Immature natural killer cell (primary cell): ENCODE results near the gene DENND2C. TPM values are rescaled to one million over a fixed set of nuclear protein-coding genes. Genes with fewer than 3 reads are reported as not detected.

Source experiments
- DNase-seq, 3 donors: peaks; one replicate each; pipeline ENCODE4 v3.0.0; 2022; ENCODE audit warnings: mixed read lengths in 1 of 3
- H3K27ac Mint-ChIP-seq, 6 donors: one replicate each; pipeline ENCODE4 v1.8.0; 2020; ENCODE audit warnings: mixed read lengths in 6 of 6, mild to moderate bottlenecking in 5 of 6, inconsistent platforms in 4 of 6, moderate library complexity in 3 of 6
- H3K27me3 Mint-ChIP-seq, 3 donors: one replicate each; pipeline ENCODE4 v1.8.0; 2020 to 2021; ENCODE audit warnings: low read depth in 3 of 3, mild to moderate bottlenecking in 3 of 3, mixed read lengths in 3 of 3, moderate library complexity in 3 of 3, inconsistent platforms in 1 of 3
- H3K36me3 Mint-ChIP-seq, 3 donors: one replicate each; pipeline ENCODE4 v1.8.0; 2020; ENCODE audit warnings: mixed read lengths in 3 of 3, inconsistent platforms in 2 of 3, mild to moderate bottlenecking in 2 of 3
- H3K4me1 Mint-ChIP-seq, 2 donors: one replicate each; pipeline ENCODE4 v1.8.0; 2020; ENCODE audit warnings: inconsistent platforms in 2 of 2, mild to moderate bottlenecking in 2 of 2, mixed read lengths in 2 of 2, moderate library complexity in 1 of 2
- H3K4me3 Mint-ChIP-seq, 5 donors: one replicate each; pipeline ENCODE4 v1.8.0; 2020; ENCODE audit warnings: mild to moderate bottlenecking in 5 of 5, mixed read lengths in 5 of 5, inconsistent platforms in 3 of 5, moderate library complexity in 3 of 5
- H3K9me3 Mint-ChIP-seq, 6 donors: one replicate each; pipeline ENCODE4 v1.8.0; 2020; ENCODE audit warnings: mild to moderate bottlenecking in 6 of 6, mixed read lengths in 6 of 6, inconsistent platforms in 4 of 6, moderate library complexity in 3 of 6
- polyA plus RNA-seq, 3 donors: library from polyadenylated mRNA; unstranded; fragments of 300-500 nt; fragmentation: Illumina TruSeq; gene quantifications; one replicate each; pipeline ENCODE4 v1.2.3, GENCODE V29; 2021

DENND2C gene
- polyA plus RNA-seq, 3 donors from 2014 or later, result 0.28 to 0.81 (median 0.54) TPM

- no peak within 1 kb of the TSS for H3K4me3 Mint-ChIP-seq
- H3K36me3 Mint-ChIP-seq, result no peaks in the 10 kb centered on the region
- H3K9me3 Mint-ChIP-seq, result no peaks in the 10 kb centered on the region
- no peak within 1 kb of the TSS for H3K27ac Mint-ChIP-seq
- DNase-seq, result no peak
- no peaks in the 10 kb centered on the region for H3K4me1 Mint-ChIP-seq
- H3K27me3 Mint-ChIP-seq, result peaks cover 0 to 6% (median 3%) of the 10 kb centered on the region in 3 donors
Observed at GRCh38 chr1:114695430-114696058, 25.7 kb upstream of the DENND2C start, which contains the start of gene AMPD1. TSS of gene AMPD1 (minus strand) at chr1:114695546. CDS start at chr1:114695471, 75 bp downstream.

GRCh38 chr1:114694540-114695310 lies 24.9 kb upstream of the DENND2C start:
- H3K27ac Mint-ChIP-seq, result no peak overlapping the region
- no peaks in the 10 kb centered on the region for H3K36me3 Mint-ChIP-seq
- no peaks in the 10 kb centered on the region for H3K9me3 Mint-ChIP-seq
- H3K27me3 Mint-ChIP-seq, result peaks cover 0 to 7% (median 6%) of the 10 kb centered on the region in 3 donors
- H3K4me1 Mint-ChIP-seq, result no peaks in the 10 kb centered on the region
- no peak overlapping the region for H3K4me3 Mint-ChIP-seq
- no peak for DNase-seq

- Mint-ChIP-seq H3K4me1 (no peaks in the 10 kb centered on the region), H3K27me3 (peaks cover 0 to 7% (median 6%) of the 10 kb centered on the region in 3 donors), H3K4me3 (no peak overlapping the region), H3K27ac (no peak overlapping the region), H3K9me3 (no peaks in the 10 kb centered on the region), H3K36me3 (no peaks in the 10 kb centered on the region)
- no peak for DNase-seq
Observed at GRCh38 chr1:114692947-114693346, 23.1 kb upstream of the DENND2C start.

GRCh38 chr1:114691061-114691460 lies 21.2 kb upstream of the DENND2C start:
- peaks cover 2 to 12% (median 3%) of the 10 kb centered on the region in 3 donors for H3K27me3 Mint-ChIP-seq
- H3K4me1 Mint-ChIP-seq, result no peaks in the 10 kb centered on the region
- H3K36me3 Mint-ChIP-seq, result no peaks in the 10 kb centered on the region
- no peak overlapping the region for H3K4me3 Mint-ChIP-seq
- DNase-seq, result no peak
- H3K9me3 Mint-ChIP-seq, result no peaks in the 10 kb centered on the region
- no peak overlapping the region for H3K27ac Mint-ChIP-seq

- Mint-ChIP-seq H3K4me3 (no peak overlapping the region), H3K9me3 (no peaks in the 10 kb centered on the region), H3K4me1 (no peaks in the 10 kb centered on the region), H3K27ac (no peak overlapping the region), H3K27me3 (peaks cover 2 to 12% (median 3%) of the 10 kb centered on the region in 3 donors), H3K36me3 (no peaks in the 10 kb centered on the region)
- DNase-seq, result no peak
Observed at GRCh38 chr1:114690148-114690547, 20.3 kb upstream of the DENND2C start.

- Mint-ChIP-seq H3K27me3 (peaks cover 3 to 12% (median 3%) of the 10 kb centered on the region in 3 donors), H3K9me3 (no peaks in the 10 kb centered on the region), H3K27ac (no peak overlapping the region), H3K36me3 (no peaks in the 10 kb centered on the region), H3K4me1 (no peaks in the 10 kb centered on the region), H3K4me3 (no peak overlapping the region)
- DNase-seq, result no peak
Observed at GRCh38 chr1:114688526-114688925, 18.7 kb upstream of the DENND2C start.

GRCh38 chr1:114685851-114686250 lies 16.0 kb upstream of the DENND2C start:
- Mint-ChIP-seq H3K4me3 (no peak overlapping the region), H3K27ac (no peak overlapping the region), H3K36me3 (no peaks in the 10 kb centered on the region), H3K4me1 (no peaks in the 10 kb centered on the region), H3K9me3 (no peaks in the 10 kb centered on the region), H3K27me3 (peaks cover 3 to 15% (median 3%) of the 10 kb centered on the region in 3 donors)
- DNase-seq, result no peak

- Mint-ChIP-seq H3K4me3 (no peak overlapping the region), H3K9me3 (no peaks in the 10 kb centered on the region), H3K27ac (no peak overlapping the region), H3K36me3 (no peaks in the 10 kb centered on the region), H3K27me3 (peaks cover 6 to 13% (median 9%) of the 10 kb centered on the region in 3 donors), H3K4me1 (no peaks in the 10 kb centered on the region)
- DNase-seq, result no peak
Observed at GRCh38 chr1:114677691-114678090, 7.8 kb upstream of the DENND2C start.

- peaks cover 6 to 10% (median 9%) of the 10 kb centered on the region in 3 donors for H3K27me3 Mint-ChIP-seq
- no peak overlapping the region for H3K4me3 Mint-ChIP-seq
- no peak overlapping the region for H3K27ac Mint-ChIP-seq
Observed at GRCh38 chr1:114676115-114676514, 6.3 kb upstream of the DENND2C start.

GRCh38 chr1:114671939-114672275 lies 2.1 kb upstream of the DENND2C start:
- H3K4me3 Mint-ChIP-seq, result no peak overlapping the region
- no peaks in the 10 kb centered on the region for H3K36me3 Mint-ChIP-seq
- peaks cover 0 to 9% (median 8%) of the 10 kb centered on the region in 3 donors for H3K27me3 Mint-ChIP-seq
- no peak overlapping the region for H3K27ac Mint-ChIP-seq
- no peak for DNase-seq
- H3K4me1 Mint-ChIP-seq, result peaks cover 11% of the 10 kb centered on the region in 2 donors
- no peaks in the 10 kb centered on the region for H3K9me3 Mint-ChIP-seq

More at GRCh38 chr1:114676115-114676514, 6.3 kb upstream of the DENND2C start:
- H3K9me3 Mint-ChIP-seq, result no peaks in the 10 kb centered on the region
- no peaks in the 10 kb centered on the region for H3K36me3 Mint-ChIP-seq
- DNase-seq, result no peak
- H3K4me1 Mint-ChIP-seq, result no peaks in the 10 kb centered on the region

GRCh38 chr1:114671011-114671938 lies 1.4 kb upstream of the DENND2C start:
- peaks cover 11% of the 10 kb centered on the region in 2 donors for H3K4me1 Mint-ChIP-seq
- H3K27ac Mint-ChIP-seq, result no peak overlapping the region
- no peaks in the 10 kb centered on the region for H3K9me3 Mint-ChIP-seq
- no peaks in the 10 kb centered on the region for H3K36me3 Mint-ChIP-seq
- H3K27me3 Mint-ChIP-seq, result peaks cover 0 to 9% (median 9%) of the 10 kb centered on the region in 3 donors
- H3K4me3 Mint-ChIP-seq, result peak overlapping the region in 2 of 5 donors; percentile 15 to 22
- peak in 1 of 3 donors; percentile 2 for DNase-seq

- H3K4me1 Mint-ChIP-seq, result peaks cover 11% of the 10 kb centered on the region in 2 donors
- no peaks in the 10 kb centered on the region for H3K36me3 Mint-ChIP-seq
- peak overlapping the region; percentile 90 to 98 (median 93) for H3K4me3 Mint-ChIP-seq
- H3K27me3 Mint-ChIP-seq, result peaks cover 0 to 9% (median 9%) of the 10 kb centered on the region in 3 donors
- no peaks in the 10 kb centered on the region for H3K9me3 Mint-ChIP-seq
- H3K27ac Mint-ChIP-seq, result peak overlapping the region in 4 of 6 donors; percentile 60 to 83 (median 76)
- peak; percentile 79 to 81 (median 81) for DNase-seq
Observed at GRCh38 chr1:114670083-114671010, 498 bp upstream of the DENND2C start.
